ENCODE data around the gene TMEM63C.

- TF ChIP-seq CTCF (IDR thresholded peaks at IDR 0.05) (no peak), POLR2AphosphoS5 (IDR thresholded peaks at IDR 0.05; ENCODE audit: insufficient read depth in 1 of 2, low read depth in 1 of 2) (no peak), POLR2A (IDR thresholded peaks at IDR 0.05) (no peak)
These were observed 109.1 kb downstream of the TMEM63C start for GRCh38 chr14:77290705-77291104.
